Measurements from ENCODE around the gene BASP1.

DNA sequence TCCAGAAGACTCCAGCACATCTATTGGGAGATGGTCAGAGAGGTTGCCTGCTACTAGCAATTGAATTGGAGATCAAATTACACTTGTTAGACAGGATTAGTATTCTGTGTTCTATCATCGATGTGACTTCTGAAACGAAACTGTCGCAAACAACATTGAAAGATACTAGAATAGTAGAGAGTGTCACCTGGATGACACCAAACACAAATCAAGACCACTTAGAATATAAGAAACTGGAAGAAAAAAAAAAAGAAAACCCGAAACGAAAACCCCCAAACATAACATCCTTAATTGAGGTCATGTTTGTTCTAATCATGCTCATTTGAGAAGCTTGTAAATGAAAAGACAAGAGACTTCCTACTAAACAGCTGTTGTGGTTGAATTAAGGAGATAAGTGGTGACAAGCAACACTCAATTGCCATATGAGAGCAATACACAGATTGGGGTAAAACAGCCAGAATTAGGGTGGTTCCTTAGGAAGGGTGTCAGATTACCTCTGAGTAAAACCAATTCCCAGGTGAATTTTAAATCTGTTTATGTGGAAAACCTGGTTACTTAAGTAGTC, 97.6 kb downstream of the BASP1 start:
- TF ChIP-seq, protein P1, sequence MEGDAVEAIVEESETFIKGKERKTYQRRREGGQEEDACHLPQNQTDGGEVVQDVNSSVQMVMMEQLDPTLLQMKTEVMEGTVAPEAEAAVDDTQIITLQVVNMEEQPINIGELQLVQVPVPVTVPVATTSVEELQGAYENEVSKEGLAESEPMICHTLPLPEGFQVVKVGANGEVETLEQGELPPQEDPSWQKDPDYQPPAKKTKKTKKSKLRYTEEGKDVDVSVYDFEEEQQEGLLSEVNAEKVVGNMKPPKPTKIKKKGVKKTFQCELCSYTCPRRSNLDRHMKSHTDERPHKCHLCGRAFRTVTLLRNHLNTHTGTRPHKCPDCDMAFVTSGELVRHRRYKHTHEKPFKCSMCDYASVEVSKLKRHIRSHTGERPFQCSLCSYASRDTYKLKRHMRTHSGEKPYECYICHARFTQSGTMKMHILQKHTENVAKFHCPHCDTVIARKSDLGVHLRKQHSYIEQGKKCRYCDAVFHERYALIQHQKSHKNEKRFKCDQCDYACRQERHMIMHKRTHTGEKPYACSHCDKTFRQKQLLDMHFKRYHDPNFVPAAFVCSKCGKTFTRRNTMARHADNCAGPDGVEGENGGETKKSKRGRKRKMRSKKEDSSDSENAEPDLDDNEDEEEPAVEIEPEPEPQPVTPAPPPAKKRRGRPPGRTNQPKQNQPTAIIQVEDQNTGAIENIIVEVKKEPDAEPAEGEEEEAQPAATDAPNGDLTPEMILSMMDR (IDR thresholded peaks at IDR 0.05), result no peak
- TF ChIP-seq POLR2AphosphoS5 (IDR thresholded peaks at IDR 0.05), result no peak
- TF ChIP-seq POLR2A (IDR thresholded peaks at IDR 0.05), result no peak
